HG03066 (cell line): Measurements from ENCODE around the gene IZUMO4.
"Not testable (repeated sequence)": the region's sequence is repeated elsewhere in the genome, so short reads cannot be mapped to it uniquely, and the experiment has no call there.

Experiments
- ATAC-seq: cut with Tn5 transposase; IDR thresholded peaks from one replicate; pipeline ENCODE4 v1.9.1; 2021; ENCODE audit warnings: low read depth; ENCODE audit not compliant: unreplicated experiment

The IZUMO4 gene

GRCh38 chr19:2121416-2122051 is 24.8 kb downstream of the IZUMO4 start:
- ATAC-seq: no peak

- ATAC-seq: no peak
These were observed 25.5 kb downstream of the IZUMO4 start for GRCh38 chr19:2122251-2122650.

GRCh38 chr19:2122982-2123381 is 26.3 kb downstream of the IZUMO4 start:
- ATAC-seq: no peak

GRCh38 chr19:2123682-2124387 is 27.1 kb downstream of the IZUMO4 start:
- ATAC-seq: no peak

GRCh38 chr19:2126879-2127518 is 30.3 kb downstream of the IZUMO4 start:
- ATAC-seq: no peak

- no peak for ATAC-seq
These were observed 31.0 kb downstream of the IZUMO4 start for GRCh38 chr19:2127758-2128157.

GRCh38 chr19:2128252-2128651 is 31.5 kb downstream of the IZUMO4 start:
- not testable (repeated sequence) for ATAC-seq

GRCh38 chr19:2129022-2129421 is 32.3 kb downstream of the IZUMO4 start:
- ATAC-seq: no peak

GRCh38 chr19:2129486-2129885 is 32.8 kb downstream of the IZUMO4 start:
- no peak for ATAC-seq

GRCh38 chr19:2129892-2130770 is 33.4 kb downstream of the IZUMO4 start:
- ATAC-seq: no peak

GRCh38 chr19:2131012-2131975 is 34.6 kb downstream of the IZUMO4 start:
- not testable (repeated sequence) for ATAC-seq

GRCh38 chr19:2132191-2132590 is 35.5 kb downstream of the IZUMO4 start:
- ATAC-seq: no peak

GRCh38 chr19:2132731-2133490 is 36.2 kb downstream of the IZUMO4 start:
- ATAC-seq: no peak

GRCh38 chr19:2135474-2136402 is 39.0 kb downstream of the IZUMO4 start:
- ATAC-seq: no peak

GRCh38 chr19:2136796-2137195 is 40.1 kb downstream of the IZUMO4 start:
- ATAC-seq: no peak

- ATAC-seq: no peak
These were observed 41.5 kb downstream of the IZUMO4 start for GRCh38 chr19:2138061-2138728.

GRCh38 chr19:2139385-2140137 is 42.8 kb downstream of the IZUMO4 start:
- no peak for ATAC-seq
